ENCODE measurements around the gene ZNF281. TPM values are rescaled to one million over a fixed set of nuclear protein-coding genes. Genes with fewer than 3 reads are reported as not detected.

Gene ZNF281
- total RNA-seq, 1 experiment from 2014 or later: 47.7 TPM

- TF ChIP-seq ZNF423 (CRISPR knock-in tag; IDR thresholded peaks at IDR 0.05): 0 out of 2 replicates have a peak, but pooled peaks have one; percentile 5
- TF ChIP-seq PRRX2 (CRISPR knock-in tag; IDR thresholded peaks at IDR 0.05): no peak; the same call in 1 of the 2 replicates
- TF ChIP-seq IRF2 (CRISPR knock-in tag; IDR thresholded peaks at IDR 0.05; ENCODE audit: borderline replicate concordance, low read depth): no peak
- peak; percentile 48; the same call in 1 of the 2 replicates for TF ChIP-seq USF1 (CRISPR knock-in tag; IDR thresholded peaks at IDR 0.05)
- no peak for TF ChIP-seq ZNF138 (CRISPR knock-in tag; conservative IDR thresholded peaks at IDR 0.05)
These were observed at the start of gene ZNF281 (continued) for GRCh38 chr1:200409761-200410565.

GRCh38 chr1:200458780-200459179 lies 48.9 kb upstream of the ZNF281 start:
- ChIA-PET POLR2A (no interaction called here), CTCF (no interaction called here)
- no peak for ATAC-seq
- no peak for TF ChIP-seq ETV6 (CRISPR knock-in tag; IDR thresholded peaks at IDR 0.05)
- Mint-ChIP-seq H3K9me3 (no peaks in the 10 kb centered on the region), H3K4me3 (no peak overlapping the region), H3K4me1 (peaks cover 13% of the 10 kb centered on the region), H3K27ac (no peak overlapping the region), H3K36me3 (0 out of 2 replicates have a peak, but pooled peaks cover 5% of the 10 kb centered on the region), H3K27me3 (ENCODE audit: low read depth) (no peaks in the 10 kb centered on the region)
- DNase-seq (ENCODE audit: low spot score): no peak

DNA sequence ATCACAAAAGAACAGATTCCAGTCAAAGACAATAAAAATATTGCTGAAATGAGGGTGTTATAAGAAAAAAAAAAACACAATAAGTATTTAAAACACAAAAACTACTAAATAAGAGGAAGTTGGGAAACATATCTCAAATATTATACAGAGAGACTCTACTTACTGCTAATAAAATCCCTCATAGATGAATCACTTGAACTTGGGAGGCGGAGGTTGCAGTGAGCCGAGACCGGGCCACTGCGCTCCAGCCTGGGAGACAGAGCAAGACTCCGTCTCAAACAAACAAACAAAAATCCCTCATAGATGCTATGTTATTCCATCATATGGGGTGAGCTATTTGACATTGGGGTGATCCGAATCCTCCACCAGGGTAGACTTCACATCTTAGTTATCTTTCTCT lies 48.0 kb upstream of the ZNF281 start:
- no peak for ATAC-seq
- no peak overlapping the region; the same call in 1 of the 2 replicates for H3K27ac Mint-ChIP-seq
- H3K4me1 Mint-ChIP-seq: peaks cover 22% of the 10 kb centered on the region
- no peaks in the 10 kb centered on the region for H3K9me3 Mint-ChIP-seq
- H3K27me3 Mint-ChIP-seq (ENCODE audit: low read depth): no peaks in the 10 kb centered on the region
- TF ChIP-seq TEAD1 (CRISPR knock-in tag; IDR thresholded peaks at IDR 0.05) (no peak), ARID4B (CRISPR knock-in tag; IDR thresholded peaks at IDR 0.05; ENCODE audit: borderline replicate concordance) (no peak), NR2C2 (CRISPR knock-in tag; IDR thresholded peaks at IDR 0.05) (no peak), NFYB (CRISPR knock-in tag; conservative IDR thresholded peaks at IDR 0.05; ENCODE audit: low read depth) (no peak), ZBTB21 (CRISPR knock-in tag; IDR thresholded peaks at IDR 0.05; ENCODE audit: borderline replicate concordance) (no peak), SMAD4 (CRISPR knock-in tag; IDR thresholded peaks at IDR 0.05) (no peak)
- TF ChIP-seq, protein P1, sequence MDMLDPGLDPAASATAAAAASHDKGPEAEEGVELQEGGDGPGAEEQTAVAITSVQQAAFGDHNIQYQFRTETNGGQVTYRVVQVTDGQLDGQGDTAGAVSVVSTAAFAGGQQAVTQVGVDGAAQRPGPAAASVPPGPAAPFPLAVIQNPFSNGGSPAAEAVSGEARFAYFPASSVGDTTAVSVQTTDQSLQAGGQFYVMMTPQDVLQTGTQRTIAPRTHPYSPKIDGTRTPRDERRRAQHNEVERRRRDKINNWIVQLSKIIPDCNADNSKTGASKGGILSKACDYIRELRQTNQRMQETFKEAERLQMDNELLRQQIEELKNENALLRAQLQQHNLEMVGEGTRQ (CRISPR knock-in tag; IDR thresholded peaks at IDR 0.05): no peak
- ChIA-PET POLR2A (no interaction called here), CTCF (no interaction called here)
- H3K36me3 Mint-ChIP-seq: 0 out of 2 replicates have a peak, but pooled peaks cover 5% of the 10 kb centered on the region
- no peak overlapping the region for H3K4me3 Mint-ChIP-seq
- DNase-seq (ENCODE audit: low spot score): no peak

DNA sequence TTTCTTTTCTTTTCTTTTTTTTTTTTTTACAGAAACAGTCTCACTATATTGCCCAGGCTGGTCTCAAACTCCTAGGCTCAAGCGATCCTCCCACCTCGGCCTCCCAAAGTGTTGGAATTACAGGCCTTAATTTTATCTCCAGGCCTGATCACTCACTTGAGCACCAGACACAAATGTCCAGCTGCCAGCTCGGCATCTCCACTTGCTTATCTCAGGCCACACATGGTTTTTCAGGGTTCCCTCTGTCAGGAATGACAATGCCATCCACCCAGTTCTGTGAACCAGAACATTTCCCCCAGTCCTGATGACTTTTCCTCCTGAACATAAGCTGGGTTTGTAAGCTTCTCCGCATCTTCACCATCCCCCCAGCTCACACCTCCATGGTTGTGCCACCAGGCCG lies 44.6 kb upstream of the ZNF281 start:
- ATAC-seq (no peak), DNase-seq (ENCODE audit: low spot score) (no peak)
- Mint-ChIP-seq H3K36me3 (0 out of 2 replicates have a peak, but pooled peaks cover 5% of the 10 kb centered on the region), H3K4me3 (no peak overlapping the region), H3K27me3 (ENCODE audit: low read depth) (no peaks in the 10 kb centered on the region), H3K4me1 (peaks cover 31% of the 10 kb centered on the region), H3K27ac (peak overlapping the region; percentile 67; the same call in 1 of the 2 replicates), H3K9me3 (no peaks in the 10 kb centered on the region)
- ChIA-PET POLR2A (no interaction called here), CTCF (no interaction called here)
- no peak for TF ChIP-seq TP53 (CRISPR knock-in tag; IDR thresholded peaks at IDR 0.05)
- TF ChIP-seq ERG (CRISPR knock-in tag; IDR thresholded peaks at IDR 0.05): no peak
- no peak for TF ChIP-seq NR1H2 (CRISPR knock-in tag; IDR thresholded peaks at IDR 0.05)
- no peak for TF ChIP-seq NFATC4 (CRISPR knock-in tag; IDR thresholded peaks at IDR 0.05)
- no peak for TF ChIP-seq NR3C1 (CRISPR knock-in tag; conservative IDR thresholded peaks at IDR 0.05; ENCODE audit: low read depth)
- TF ChIP-seq ELF4 (CRISPR knock-in tag; IDR thresholded peaks at IDR 0.05; ENCODE audit: low read depth): no peak
- TF ChIP-seq JUN (CRISPR knock-in tag; IDR thresholded peaks at IDR 0.05): no peak
- TF ChIP-seq FOXJ3 (CRISPR knock-in tag; IDR thresholded peaks at IDR 0.05; ENCODE audit: borderline replicate concordance): no peak
- no peak for TF ChIP-seq ZNF317 (CRISPR knock-in tag; IDR thresholded peaks at IDR 0.05; ENCODE audit: borderline replicate concordance, low read depth)
- no peak for TF ChIP-seq CDX4 (CRISPR knock-in tag; IDR thresholded peaks at IDR 0.05; ENCODE audit: borderline replicate concordance)
- TF ChIP-seq OVOL2 (CRISPR knock-in tag; IDR thresholded peaks at IDR 0.05; ENCODE audit: borderline replicate concordance): no peak
